Smooth muscle cell (in vitro differentiated cells): ENCODE data around the gene CNTLN. TPM values are rescaled to one million over a fixed set of nuclear protein-coding genes. Genes with fewer than 3 reads are reported as not detected.

Experiments
- DNase-seq: peaks from one replicate; lab custom pipeline; 2025; ENCODE audit not compliant: unreplicated experiment; lab: John Stamatoyannopoulos, UW
- H2AFZ ChIP-seq: fragments of 200-600 bp; sonication (generic); 2 replicates; pipeline ENCODE4 v1.6.0; 2016; ENCODE audit warnings: antibody characterized with exemption, low read depth, mild to moderate bottlenecking
- H3F3A ChIP-seq: fragments of 200-600 bp; sonication (generic); 2 replicates; pipeline ENCODE4 v1.6.0; 2017; ENCODE audit warnings: antibody characterized with exemption, low read depth
- H3K27ac ChIP-seq: fragments of 200-600 bp; sonication (generic); 2 replicates; pipeline ENCODE4 v1.5.1; 2016; ENCODE audit warnings: low read depth, mild to moderate bottlenecking
- H3K27me3 ChIP-seq: fragments of 200-600 bp; sonication (generic); 2 replicates; pipeline ENCODE4 v1.6.1; 2016; ENCODE audit warnings: low read depth, mild to moderate bottlenecking
- H3K36me3 ChIP-seq: fragments of 200-600 bp; sonication (generic); 2 replicates; pipeline ENCODE4 v1.5.1; 2016; ENCODE audit warnings: low read depth
- H3K4me1 ChIP-seq: fragments of 200-600 bp; sonication (generic); 2 replicates; pipeline ENCODE4 v1.5.1; 2016; ENCODE audit warnings: low read depth
- H3K4me2 ChIP-seq: fragments of 200-600 bp; sonication (generic); 2 replicates; pipeline ENCODE4 v1.6.0; 2016; ENCODE audit warnings: mild to moderate bottlenecking
- H3K4me3 ChIP-seq: fragments of 200-600 bp; sonication (generic); 2 replicates; pipeline ENCODE4 v1.5.1; 2016; ENCODE audit warnings: mild to moderate bottlenecking
- H3K79me2 ChIP-seq: fragments of 200-600 bp; sonication (generic); 2 replicates; pipeline ENCODE4 v1.6.0; 2016; ENCODE audit warnings: low read depth, mild to moderate bottlenecking
- H3K9ac ChIP-seq: fragments of 200-600 bp; sonication (generic); 2 replicates; pipeline ENCODE4 v1.6.0; 2016; ENCODE audit warnings: low read depth
- H3K9me3 ChIP-seq: fragments of 200-600 bp; sonication (generic); replicated peaks from 2 replicates; pipeline ENCODE4 v1.5.1; 2016; ENCODE audit warnings: low read depth
- H4K20me1 ChIP-seq: fragments of 200-600 bp; sonication (generic); 2 replicates; pipeline ENCODE4 v1.6.0; 2016; ENCODE audit warnings: low read depth
- WGBS: methylation state at CpG from one replicate; pipeline ENCODE4 v1.1.7; 2016; ENCODE audit warnings: low lambda C conversion rate; 5-methylcytosine and 5-hydroxymethylcytosine counted together
- polyA plus RNA-seq: library from polyadenylated mRNA; unstranded; fragments of >200 nt; fragmentation: Nextera tagmentation; extraction: Ambion mirVana; gene quantifications from 2 replicates; pipeline ENCODE4 v1.2.1, GENCODE V29; 2016
- total RNA-seq: library from RNA; depleted of rRNA; stranded (reverse); fragments of >200 nt; gene quantifications from 2 replicates; pipeline ENCODE4 v1.2.3, GENCODE V29; 2014
- TF ChIP-seq, protein P1 (sequence below): fragments of 200-600 bp; sonication (generic); IDR thresholded peaks from 2 replicates; pipeline ENCODE4 v1.5.1; 2017; ENCODE audit warnings: borderline replicate concordance, mild to moderate bottlenecking, antibody characterized with exemption; ENCODE audit not compliant: insufficient read depth, poor library complexity, severe bottlenecking

CNTLN gene
- total and polyA plus RNA-seq, 2 experiments from 2014 or later: 5.7 to 9.0 TPM

DNA sequence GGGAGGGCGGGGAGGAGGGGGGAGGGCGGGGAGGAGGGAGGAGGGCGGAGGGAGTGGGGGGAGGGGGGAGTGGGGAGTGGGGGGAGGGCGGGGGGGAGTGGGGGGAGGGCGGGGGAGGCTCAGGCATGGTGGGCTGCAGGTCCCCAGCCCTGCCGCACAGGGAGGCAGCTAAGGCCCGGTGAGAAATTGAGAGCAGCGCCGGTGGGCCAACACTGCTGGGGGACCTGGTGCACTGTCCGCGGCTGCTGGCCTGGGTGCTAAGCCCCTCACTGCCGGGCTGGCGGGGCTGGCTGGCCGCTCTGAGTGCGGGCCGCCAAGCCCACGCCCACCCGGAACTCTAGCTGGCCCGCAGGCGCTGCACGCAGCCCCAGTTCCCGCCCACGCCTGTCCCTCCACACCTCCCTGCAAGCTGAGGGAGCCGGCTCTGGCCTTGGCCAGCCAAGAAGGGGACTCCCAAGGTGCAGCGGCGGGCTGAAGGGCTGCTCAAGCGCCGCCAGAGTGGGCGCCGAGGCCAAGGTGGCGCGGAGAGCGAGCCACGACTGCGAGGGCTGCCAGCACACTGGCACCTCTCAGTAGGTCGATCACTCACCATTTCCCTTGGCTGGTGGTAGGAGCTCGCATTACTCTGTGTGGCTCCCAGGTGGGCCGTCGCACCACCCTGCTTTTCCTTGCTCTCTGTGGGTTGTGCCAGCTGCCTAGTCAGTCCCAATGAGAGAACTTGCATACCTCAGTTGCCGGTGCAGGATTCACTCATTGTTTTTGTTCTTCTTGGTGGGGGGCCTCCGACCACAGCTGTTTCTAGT, 160.2 kb downstream of the CNTLN start:
- WGBS: 95% methylated on average over 29 of the region's 41 CpGs
- Histone ChIP-seq H3K4me2 (no peak overlapping the region), H4K20me1 (no peaks in the 10 kb centered on the region), H3K79me2 (no peaks in the 10 kb centered on the region), H3K4me3 (no peak overlapping the region), H3K9ac (no peak overlapping the region), H3K27ac (no peak overlapping the region), H3K27me3 (no peaks in the 10 kb centered on the region), H3K9me3 (no peaks in the 10 kb centered on the region), H2AFZ (no peak overlapping the region), H3K4me1 (no peaks in the 10 kb centered on the region), H3F3A (no peaks in the 10 kb centered on the region), H3K36me3 (no peaks in the 10 kb centered on the region)
- no peak for DNase-seq
- TF ChIP-seq, protein P1, sequence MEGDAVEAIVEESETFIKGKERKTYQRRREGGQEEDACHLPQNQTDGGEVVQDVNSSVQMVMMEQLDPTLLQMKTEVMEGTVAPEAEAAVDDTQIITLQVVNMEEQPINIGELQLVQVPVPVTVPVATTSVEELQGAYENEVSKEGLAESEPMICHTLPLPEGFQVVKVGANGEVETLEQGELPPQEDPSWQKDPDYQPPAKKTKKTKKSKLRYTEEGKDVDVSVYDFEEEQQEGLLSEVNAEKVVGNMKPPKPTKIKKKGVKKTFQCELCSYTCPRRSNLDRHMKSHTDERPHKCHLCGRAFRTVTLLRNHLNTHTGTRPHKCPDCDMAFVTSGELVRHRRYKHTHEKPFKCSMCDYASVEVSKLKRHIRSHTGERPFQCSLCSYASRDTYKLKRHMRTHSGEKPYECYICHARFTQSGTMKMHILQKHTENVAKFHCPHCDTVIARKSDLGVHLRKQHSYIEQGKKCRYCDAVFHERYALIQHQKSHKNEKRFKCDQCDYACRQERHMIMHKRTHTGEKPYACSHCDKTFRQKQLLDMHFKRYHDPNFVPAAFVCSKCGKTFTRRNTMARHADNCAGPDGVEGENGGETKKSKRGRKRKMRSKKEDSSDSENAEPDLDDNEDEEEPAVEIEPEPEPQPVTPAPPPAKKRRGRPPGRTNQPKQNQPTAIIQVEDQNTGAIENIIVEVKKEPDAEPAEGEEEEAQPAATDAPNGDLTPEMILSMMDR: no peak

DNA sequence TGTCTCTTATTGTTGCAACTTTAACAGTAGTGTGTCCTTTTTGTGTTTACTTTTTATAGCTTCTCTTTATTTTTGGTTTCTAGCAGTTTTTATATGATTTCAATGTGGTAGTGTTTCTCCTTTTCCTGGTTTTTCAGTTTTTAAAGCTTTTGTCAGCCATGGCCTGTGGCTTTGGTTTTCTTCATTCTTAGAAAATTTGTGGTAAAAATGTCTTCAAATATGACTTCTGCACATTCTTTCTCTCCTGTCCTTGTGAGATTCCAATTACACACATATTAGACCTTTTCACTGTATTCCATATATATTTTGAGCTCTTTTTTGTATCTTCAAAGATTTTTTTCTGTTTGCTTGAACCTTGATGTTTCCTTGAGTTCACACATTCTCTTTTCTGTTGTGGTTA, 180.5 kb downstream of the CNTLN start:
- no peak overlapping the region for H3K27ac ChIP-seq
- H3K79me2 ChIP-seq: no peaks in the 10 kb centered on the region
- no peaks in the 10 kb centered on the region for H3K4me1 ChIP-seq
- no peaks in the 10 kb centered on the region for H4K20me1 ChIP-seq
- TF ChIP-seq, protein P1: no peak
- H3K4me3 ChIP-seq: no peak overlapping the region
- no peak overlapping the region for H3K9ac ChIP-seq
- no peak for DNase-seq
- H3K9me3 ChIP-seq: no peaks in the 10 kb centered on the region
- no peak overlapping the region for H3K4me2 ChIP-seq
- H3K27me3 ChIP-seq: no peaks in the 10 kb centered on the region
- H3K36me3 ChIP-seq: no peaks in the 10 kb centered on the region
- H3F3A ChIP-seq: no peaks in the 10 kb centered on the region
- no peak overlapping the region for H2AFZ ChIP-seq

DNA sequence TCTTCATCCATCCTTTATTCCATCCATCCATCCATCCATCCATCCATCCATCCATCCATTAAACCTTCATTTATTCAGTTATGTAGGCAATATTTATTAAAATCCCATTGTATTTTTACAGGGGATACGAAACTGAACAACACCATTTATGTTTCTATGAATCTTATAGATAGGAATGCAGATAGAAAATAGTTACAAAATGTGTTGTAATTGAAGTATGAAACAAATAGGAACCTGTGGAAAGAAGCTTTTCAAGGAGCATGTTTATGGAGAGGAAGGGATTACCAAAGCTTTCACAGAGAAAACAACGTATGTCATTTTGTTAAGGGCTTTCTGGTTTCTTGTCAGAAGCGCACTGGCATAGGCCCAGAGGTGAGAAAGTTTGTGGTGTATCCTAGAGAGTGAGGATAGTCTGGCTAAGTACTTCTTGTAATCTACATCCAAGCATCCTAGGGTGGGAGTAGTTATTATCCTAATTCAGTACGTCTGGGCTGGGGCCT, 184.0 kb downstream of the CNTLN start:
- Histone ChIP-seq H3K27ac (no peak overlapping the region), H3K4me1 (no peaks in the 10 kb centered on the region), H3K36me3 (no peaks in the 10 kb centered on the region), H3K79me2 (no peaks in the 10 kb centered on the region), H3K4me2 (no peak overlapping the region), H3K9ac (no peak overlapping the region), H2AFZ (no peak overlapping the region), H3F3A (no peaks in the 10 kb centered on the region), H3K27me3 (no peaks in the 10 kb centered on the region), H3K9me3 (no peaks in the 10 kb centered on the region), H4K20me1 (no peaks in the 10 kb centered on the region), H3K4me3 (no peak overlapping the region)
- TF ChIP-seq, protein P1: no peak
- 83% methylated on average over 4 of the region's 4 CpGs for WGBS
- DNase-seq: no peak

DNA sequence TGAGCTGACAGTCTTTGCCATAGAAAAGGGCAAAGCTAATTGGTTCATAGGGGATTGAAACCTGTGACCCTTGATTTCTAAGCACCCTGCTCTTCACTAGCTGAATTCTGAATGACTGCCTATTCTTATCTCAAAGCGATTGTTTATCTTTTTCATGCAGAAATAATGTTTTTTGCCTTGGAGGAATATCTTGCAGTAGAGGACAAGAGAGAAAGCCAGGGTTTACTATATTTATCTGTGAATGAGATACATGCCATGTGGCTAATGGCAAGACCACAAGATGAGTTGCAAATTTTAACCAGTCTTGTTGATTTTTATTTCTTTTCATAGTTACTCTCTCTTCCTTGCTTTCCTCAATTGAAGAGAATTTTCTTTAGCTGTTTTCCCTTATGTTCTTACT, 185.0 kb downstream of the CNTLN start:
- H3K4me3 ChIP-seq: no peak overlapping the region
- DNase-seq: no peak
- H3K4me1 ChIP-seq: no peaks in the 10 kb centered on the region
- H3K79me2 ChIP-seq: no peaks in the 10 kb centered on the region
- 86% methylated on average over 1 of the region's 1 CpG for WGBS
- no peak overlapping the region for H3K4me2 ChIP-seq
- no peaks in the 10 kb centered on the region for H4K20me1 ChIP-seq
- H2AFZ ChIP-seq: no peak overlapping the region
- no peak overlapping the region for H3K27ac ChIP-seq
- no peaks in the 10 kb centered on the region for H3K27me3 ChIP-seq
- no peaks in the 10 kb centered on the region for H3K9me3 ChIP-seq
- TF ChIP-seq, protein P1: no peak
- no peaks in the 10 kb centered on the region for H3K36me3 ChIP-seq
- H3K9ac ChIP-seq: no peak overlapping the region
- no peaks in the 10 kb centered on the region for H3F3A ChIP-seq
